HG03039 (cell line): ENCODE data around the gene CBX5.
"Not testable (repeated sequence)": the region's sequence is repeated elsewhere in the genome, so short reads cannot be mapped to it uniquely, and the experiment has no call there.

Experiments
- ATAC-seq: cut with Tn5 transposase; IDR thresholded peaks from one replicate; pipeline ENCODE4 v1.9.1; 2021; ENCODE audit warnings: mild to moderate bottlenecking, moderate library complexity; ENCODE audit not compliant: unreplicated experiment

Gene CBX5

DNA sequence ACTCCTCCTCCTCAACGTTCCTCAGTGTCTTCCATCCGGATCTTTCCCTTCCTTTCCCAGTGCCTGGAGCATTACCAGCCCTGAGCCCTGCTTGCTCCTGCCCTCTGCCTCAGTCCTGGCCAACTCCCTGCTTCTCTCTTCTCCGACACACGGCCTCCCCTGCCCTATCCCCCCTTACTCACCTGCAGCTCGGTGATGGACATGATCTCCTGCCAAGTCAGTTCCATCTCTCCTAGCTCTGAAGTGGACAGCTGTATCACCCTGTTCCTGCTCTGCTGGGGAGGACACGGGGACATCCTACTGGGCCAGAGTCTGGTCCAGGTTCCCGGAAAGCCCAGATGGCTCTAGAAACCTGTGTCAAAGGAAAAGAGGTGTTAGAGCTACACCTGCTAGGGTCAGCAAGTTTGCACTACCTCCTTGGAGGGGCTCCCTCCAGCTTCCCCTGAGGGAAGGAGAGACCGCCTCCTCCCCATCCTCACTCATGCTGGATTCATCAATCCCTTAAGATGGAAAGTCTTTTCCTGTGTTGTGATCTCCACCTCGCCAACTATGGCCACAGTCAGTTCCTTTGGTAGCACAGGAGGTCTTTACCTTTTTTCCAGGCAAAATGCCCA, 15.1 kb upstream of the CBX5 start:
- ATAC-seq = no peak

DNA sequence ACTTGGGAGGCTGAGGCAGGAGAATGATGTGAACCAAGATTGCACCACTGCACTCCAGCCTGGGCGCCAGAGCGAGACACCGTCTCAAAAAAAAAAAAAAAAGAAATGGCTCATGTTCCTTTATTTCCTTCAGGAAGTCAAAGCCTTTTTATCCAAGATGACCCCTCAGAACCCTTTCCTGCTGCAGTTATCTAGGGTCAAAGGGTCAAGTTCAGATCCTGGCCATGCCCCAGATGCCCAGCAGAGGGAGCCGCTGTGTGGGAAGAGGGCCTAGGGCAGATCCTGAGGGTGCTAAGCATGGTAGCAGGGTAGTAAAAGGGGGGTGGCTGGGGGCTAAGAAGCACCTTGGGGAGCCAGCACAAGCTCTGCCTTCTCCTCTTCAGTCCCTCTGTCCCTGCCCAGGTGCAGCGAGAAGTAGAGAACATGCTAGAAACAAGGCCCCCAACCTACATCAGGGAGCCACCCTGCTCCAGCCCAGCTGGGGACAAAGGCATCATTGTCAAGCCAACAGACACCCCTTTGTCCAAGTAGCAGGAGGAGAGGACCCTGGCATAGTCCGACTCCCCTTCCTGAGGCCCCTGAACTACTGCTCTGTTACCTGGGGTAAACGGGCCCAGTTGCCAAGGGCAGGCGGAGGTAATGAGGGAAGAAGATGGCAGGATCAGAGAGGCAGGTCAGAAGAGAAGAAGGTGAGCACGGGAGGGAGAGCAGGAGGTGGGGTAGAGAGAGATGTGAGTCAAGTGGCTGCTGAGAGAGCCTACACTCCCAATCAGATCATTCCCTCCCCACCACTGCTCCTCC, 14.4 kb upstream of the CBX5 start:
- ATAC-seq = no peak

DNA sequence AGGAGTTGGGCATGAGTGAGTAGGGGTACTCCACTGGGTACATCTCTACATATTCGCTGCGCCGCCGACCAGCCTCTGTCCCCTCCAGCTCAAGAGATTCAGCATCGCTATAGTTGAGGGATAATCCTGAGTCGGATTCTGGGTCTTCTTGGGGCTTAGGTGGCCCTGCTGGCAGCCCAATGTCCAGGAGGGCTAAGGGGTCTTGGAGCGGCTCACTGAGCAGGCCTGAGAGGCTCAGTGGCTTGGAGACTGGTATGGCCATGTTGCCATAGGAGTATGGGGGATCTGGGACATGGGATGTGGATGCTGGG, 13.0 kb upstream of the CBX5 start:
- ATAC-seq = no peak

DNA sequence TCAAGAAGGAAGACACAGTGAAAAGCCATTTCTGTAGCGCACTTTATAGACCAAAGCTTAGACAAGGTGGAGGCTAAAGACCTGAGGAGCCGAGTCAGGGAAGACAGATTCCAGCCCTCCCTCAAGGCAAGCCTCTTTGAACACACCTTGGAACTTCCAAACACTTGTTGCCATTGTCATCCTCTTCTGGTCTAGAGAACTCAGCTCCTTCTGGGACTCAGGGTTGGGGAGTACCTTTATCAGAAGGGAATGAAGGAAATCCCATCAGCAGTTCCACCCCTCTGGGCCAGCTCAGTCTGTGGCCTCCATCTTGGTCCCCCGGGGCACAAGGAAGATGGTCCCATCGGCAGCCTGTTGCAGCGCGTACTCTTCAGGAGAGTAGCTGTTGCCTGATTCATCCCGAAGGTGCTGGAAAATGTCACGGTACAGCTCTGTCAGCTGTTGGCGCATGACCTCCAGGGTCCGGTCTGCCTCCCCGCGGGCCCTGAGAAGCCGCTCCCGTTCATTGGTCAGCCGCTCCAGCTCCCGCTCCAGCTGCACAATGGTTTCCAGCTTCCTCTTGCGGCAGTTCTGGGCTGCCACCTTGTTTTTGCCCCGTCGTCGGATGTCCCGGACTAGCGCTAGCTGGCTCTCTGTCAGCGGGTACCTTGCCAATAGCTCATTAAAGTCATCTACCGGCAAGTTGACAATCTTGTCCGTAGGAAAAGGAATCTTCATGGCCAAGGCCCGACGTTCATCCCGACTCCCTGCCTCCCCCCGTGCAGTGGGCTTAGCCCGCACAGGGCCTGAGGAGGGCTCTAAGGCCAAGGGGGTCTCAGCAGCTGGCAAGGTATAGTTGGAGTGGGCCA, 12.4 kb upstream of the CBX5 start:
- ATAC-seq = no peak

DNA sequence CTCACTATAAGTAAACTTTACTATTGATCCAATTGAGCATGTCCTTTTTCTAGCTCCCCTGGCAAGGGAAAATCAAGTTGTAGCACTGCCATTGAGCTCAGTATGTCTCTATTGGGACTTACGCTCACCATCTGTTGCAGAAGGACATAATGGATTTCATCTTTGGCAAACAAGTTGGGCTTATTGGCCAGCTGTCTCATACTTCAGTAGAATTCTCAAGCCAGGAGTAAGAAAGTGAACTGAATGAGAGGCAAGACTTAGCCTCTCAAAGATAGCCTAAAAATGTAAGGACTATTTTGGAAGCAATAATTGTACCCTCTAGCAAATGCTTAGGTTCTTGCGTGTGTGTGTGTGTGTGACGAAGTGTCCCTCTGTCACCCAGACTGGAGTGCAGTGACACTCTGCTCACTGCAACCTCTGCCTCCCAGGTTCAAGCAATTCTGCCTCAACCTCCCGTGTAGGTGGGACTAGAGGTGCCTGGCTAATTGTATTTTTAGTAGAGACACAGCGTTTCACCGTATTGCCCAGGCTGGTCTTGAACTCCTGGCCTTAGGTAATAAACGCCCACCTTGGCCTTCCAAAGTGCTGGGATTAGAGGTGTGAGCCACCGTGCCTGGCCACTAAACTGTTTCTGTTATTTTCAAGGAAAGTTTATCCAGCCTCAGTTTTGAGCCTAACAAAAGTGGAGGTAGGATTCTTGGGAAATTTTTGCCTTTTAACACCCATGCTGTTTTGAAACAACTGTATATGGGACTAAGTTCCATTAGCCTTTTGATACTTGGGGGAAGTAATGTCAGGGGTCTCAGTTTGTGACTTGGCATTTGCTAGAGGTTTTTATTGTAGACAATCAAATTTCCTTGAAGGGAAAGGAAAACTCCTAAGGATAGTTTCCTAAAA, 7.6 kb upstream of the CBX5 start:
- ATAC-seq = no peak

DNA sequence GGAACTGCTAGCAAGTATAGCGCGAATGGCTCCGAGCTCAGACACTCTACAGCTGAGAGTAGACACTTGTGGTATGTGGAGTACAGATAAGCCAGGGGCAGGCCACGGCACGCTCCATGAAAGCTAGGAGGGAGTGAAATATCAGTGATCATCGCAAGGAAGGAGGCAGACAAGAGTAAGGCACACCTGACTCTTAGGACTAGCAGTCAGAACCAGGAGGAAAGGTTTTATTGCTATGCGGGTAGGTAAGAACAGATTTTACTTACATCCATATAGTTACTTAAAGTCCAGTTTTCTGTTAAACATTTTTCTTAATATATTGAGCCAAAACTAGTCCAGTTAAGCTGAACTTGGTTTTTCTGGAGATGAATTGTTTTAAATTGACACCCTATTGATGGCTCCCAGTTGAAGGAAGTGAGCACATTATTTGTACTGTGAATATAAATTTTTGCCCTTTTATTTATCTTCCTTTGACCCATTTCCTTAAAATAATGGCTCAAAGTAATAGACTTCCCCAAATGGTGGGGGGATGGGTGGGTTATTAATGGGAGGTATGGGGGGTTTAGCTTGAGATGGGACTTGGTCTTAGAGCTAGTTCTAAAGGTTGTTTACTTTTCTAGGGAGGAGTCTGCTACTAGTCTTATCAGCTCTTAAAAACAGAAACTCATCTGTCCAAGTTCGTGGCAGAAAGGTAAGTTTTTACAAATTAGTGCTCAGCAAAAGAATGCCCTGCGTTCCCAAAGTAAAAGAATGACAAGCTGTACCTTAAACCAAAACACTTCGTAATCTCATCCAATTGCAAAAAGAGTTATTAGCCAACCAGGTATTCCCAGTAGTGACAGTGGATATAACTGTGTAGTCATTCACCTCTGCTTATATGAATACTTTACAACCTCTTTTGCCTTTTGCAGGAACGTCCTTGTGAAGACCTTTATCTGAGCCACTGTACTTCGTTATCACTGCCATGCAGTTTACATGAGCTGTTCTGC, 6.4 kb upstream of the CBX5 start:
- no peak for ATAC-seq

DNA sequence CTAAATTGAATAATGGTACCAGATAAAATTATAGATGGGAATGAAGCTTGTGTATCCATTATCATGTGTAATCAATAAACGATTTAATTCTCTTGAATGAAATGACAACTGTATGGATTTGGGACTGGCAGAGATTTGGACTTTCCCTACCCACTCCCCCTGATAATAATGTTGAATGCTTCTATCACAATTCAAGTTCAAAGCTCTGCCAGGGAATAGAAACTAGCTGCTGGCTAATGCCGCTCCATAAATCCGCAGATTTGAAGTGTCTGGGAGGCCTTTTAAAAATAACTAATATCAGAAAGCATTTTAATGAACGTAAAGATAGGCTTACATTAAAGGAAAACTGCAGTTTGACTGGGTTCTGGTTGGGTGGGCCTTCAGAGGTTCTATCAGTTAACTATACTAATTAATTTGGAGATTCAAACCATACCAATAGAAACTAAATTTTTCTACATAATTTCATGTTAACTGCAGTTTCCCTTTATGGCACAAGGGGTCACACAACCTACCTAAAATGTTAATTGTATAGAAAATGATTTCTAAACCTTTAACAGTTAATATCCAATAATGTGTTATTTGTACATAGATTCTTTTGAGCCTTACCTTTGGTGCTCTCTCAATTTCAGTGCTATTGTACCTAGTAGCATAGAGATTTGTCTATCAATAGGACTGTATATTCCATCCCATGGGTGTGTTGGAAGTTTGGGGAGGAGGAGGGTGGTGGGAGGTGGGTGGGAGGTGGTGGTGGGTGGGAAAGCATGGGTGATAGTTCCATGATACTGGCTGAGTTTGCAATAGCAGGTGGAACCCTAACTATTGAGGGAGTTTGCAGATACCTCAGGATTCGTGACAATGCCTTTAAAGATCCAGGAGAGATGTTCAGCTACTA, 5.5 kb upstream of the CBX5 start:
- ATAC-seq = no peak

DNA sequence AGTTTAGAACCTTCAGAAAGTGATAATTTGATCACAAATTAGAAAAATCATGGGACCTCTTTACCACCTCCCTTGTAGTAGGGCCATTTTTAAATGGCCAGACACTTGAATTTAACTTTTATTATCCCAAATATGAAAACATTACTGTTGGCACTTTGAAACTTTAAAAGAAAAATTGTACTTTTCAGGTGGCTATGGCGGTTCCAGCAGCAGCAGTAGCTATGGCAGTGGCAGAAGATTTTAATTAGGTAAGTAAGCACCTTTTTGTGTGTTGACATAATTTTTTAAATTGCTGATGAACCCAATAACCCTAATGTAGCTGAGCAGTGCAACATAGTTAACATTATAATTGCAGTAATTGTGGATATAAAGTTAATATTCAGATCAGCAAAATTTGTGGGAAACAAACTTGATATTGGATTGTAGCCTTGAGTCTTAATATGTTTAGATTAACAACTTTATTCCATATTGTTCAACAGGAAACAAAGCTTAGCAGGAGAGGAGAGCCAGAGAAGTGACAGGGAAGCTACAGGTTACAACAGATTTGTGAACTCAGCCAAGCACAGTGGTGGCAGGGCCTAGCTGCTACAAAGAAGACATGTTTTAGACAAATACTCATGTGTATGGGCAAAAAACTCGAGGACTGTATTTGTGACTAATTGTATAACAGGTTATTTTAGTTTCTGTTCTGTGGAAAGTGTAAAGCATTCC, 4.3 kb upstream of the CBX5 start:
- not testable (repeated sequence) for ATAC-seq

DNA sequence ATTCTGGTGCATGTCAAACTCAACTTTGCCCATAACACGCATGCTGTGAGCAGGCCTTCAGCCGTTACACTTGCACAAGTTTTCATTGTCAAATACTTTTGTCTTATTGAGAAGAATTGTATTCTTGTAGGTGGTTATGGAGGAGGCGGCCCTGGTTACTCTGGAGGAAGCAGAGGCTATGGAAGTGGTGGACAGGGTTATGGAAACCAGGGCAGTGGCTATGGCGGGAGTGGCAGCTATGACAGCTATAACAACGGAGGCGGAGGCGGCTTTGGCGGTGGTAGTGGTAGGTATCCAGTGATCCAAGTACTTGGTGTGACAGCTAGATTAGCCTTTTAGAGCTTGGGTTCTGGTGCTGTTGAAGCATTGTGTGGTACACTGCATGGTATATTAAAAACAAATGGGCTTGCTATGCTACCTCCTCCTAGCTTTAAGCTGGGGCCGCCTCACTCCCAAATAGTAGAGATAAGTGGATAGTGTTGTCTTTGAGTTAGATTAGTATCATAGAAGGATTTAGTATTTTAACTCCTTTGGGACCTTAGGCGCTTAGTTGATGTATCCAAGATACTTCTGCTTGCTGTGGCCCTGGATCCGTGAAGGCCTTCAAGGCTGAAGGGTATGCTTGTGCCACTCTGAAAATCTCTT, 3.1 kb upstream of the CBX5 start:
- ATAC-seq = no peak

DNA sequence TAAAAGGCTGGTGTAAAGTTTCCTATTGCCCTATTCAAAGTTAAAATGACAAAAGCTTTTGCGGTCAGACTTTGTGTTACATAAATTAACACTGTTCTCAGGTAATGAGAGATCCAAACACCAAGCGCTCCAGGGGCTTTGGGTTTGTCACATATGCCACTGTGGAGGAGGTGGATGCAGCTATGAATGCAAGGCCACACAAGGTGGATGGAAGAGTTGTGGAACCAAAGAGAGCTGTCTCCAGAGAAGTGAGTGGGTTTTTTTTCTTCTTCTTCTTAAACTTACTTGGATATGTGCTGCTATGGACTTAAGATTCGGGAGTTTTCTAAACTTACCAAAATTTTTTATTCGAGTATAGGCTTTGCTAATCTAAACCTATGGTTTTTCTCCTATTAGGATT, 1.8 kb upstream of the CBX5 start:
- ATAC-seq = not testable (repeated sequence)

DNA sequence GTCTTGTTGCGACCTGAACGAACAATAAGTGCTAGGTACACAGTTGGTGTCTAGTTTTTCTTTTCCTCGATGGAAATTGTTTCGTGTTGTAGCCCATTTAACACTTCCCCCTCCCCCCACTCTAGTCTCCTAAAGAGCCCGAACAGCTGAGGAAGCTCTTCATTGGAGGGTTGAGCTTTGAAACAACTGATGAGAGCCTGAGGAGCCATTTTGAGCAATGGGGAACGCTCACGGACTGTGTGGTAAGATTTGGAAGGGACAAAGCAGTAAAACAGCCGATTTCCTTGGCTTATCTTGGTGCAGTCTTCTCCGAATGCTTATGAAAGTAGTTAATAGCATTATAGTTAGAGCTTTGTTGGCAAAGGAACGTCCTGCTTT, 1.3 kb upstream of the CBX5 start:
- not testable (repeated sequence) for ATAC-seq

DNA sequence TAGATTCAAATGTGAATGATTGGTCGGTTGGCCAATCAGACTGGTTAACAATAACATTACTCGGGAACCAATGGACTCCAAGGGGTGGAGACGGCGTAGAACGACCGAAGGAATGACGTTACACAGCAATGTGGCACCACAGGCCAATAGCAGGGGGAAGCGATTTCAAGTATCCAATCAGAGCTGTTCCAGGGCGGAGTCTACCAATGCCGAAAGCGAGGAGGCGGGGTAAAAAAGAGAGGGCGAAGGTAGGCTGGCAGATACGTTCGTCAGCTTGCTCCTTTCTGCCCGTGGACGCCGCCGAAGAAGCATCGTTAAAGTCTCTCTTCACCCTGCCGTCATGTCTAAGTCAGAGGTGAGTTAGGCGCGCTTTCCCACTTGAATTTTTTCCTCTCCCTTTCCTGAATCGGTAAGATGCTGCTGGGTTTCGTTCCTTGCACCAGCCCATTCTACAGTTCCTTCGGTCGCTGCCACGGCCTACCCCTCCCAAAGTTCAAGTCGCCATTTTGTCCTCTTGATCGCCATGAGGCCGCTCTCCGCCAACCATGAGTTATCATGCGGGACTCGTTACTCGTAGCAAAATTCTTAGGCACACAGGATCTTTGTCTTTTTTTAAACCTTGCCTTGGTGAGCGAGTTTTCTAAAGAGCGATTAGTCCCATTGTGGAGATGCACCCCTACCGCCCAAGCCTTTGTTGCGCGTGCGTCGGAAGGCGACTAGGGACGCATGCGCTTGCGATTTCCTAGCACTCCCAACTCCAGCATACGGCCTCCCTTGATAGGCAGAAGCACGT, 742 bp upstream of the CBX5 start, which contains the start of gene HNRNPA1:
TSS of gene HNRNPA1 (plus strand) at position 259 of the 793 bp plus-strand sequence. CDS start at position 341, 82 bp downstream.
- ATAC-seq = peak; percentile 85

DNA sequence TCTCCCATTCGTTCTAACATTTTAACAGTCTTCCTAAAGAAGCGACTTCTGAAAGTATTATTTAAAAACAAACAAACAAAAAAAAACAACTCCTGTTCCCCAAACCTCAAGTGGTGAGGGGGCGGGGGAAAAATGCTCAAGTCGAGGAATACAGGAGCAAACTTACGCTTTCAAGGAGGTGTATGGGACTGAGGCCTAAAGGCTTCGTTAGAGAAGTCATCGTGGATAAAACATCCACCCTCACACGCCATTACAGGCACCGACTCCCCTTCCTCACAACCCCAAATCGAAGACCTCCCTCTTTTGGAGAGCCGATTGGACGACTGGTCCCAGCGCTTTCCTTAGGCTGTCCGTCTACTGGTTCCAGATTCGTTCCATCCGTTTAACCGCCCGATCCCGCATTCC, 693 bp downstream of the CBX5 start:
- no peak for ATAC-seq

DNA sequence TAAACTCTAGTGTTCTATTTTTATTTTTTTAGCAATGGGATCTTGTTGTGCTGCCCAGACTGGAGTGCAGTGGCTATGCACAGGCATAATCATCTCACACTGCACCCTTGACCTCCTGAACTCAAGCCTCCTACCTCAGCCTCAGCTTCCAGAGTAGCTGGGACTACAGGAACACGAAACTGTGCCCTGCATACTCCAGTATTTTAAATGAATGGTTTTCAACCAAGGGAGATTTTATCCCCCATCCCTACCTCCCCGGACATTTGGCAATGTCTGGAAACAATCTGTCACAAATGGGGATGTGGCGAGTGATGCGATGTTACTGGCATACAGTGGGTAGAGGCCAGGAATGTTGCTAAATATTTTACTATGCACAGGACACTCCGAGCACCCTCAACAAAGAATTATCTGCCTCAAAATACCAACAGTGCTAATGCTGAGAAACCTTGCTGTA, 2.1 kb downstream of the CBX5 start:
- ATAC-seq = no peak

DNA sequence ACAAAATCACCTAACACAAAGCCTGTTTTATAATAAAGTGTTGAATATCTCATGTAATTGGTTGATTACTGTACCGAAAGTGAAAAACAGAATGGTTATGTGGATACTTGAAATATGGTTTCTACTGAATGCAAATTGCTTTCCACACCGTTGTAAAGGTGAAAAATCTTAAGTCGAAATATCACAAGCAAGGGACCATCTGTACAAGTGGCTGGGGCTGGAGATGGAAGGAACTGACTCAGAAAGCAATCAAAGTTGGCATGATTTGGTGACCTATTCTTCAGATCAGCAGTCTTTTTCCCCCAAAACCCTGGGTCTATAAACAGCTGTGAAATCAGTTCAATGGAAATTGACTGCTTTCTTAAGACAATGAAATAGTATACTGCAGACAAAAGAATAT, 3.6 kb downstream of the CBX5 start:
- no peak for ATAC-seq

DNA sequence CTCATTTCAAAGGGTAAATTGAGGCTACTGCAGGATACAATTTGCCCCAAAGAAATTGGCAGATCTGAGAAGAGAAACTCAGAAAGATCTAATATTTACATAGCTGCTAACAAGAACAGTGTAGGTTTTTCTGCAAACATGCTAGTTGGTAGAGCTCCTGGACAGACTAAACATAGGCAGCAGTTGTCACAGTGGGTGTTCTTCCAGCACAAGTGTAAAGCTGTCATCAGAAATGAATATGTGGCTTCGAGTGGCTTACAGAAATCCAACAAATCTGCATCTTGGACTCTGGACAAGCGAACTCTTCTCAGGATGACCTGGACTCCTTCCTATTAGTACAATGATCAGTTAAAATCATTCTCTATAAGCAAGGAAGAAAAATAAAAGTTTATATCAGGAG, 5.9 kb downstream of the CBX5 start:
- no peak for ATAC-seq

DNA sequence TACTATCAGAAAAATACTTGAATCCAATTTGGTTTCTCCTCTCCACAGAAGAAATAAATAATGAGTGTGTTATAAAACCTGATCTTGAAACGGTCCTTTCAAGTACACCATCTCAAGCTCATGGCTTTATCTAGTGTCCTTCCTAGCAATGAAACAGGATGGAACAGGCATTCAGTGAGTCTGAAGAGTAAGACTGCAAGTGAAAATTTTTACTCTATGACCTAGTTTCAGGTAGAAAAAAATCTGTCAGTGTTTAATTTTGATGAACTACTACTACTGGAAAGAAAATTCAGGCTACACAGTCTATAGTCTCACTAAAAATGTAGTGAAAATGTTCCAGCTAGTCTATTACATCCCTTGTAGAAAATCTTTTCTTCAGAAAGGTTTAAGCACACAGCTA, 7.7 kb downstream of the CBX5 start:
- ATAC-seq = no peak
